Cardiac muscle cell (in vitro differentiated cells and primary cell): ENCODE data around the gene FGFR3. TPM values are rescaled to one million over a fixed set of nuclear protein-coding genes. Genes with fewer than 3 reads are reported as not detected.

ENCODE experiments used
- DNase-seq, 2 donors: peaks; one replicate each; pipeline versions ENCODE4 v3.0.0 to v3.0.0-alpha.2; 2010 to 2017; ENCODE audit warnings: low read depth in 1 of 2, low spot score in 1 of 2
- H3K27ac ChIP-seq: fragments of 200-600 bp; sonication (generic); 2 replicates; pipeline ENCODE4 v1.5.1; 2016
- H3K27me3 ChIP-seq: fragments of 200-600 bp; sonication (generic); 2 replicates; pipeline ENCODE4 v1.6.0; 2016; ENCODE audit warnings: control low read depth
- H3K36me3 ChIP-seq: fragments of 200-600 bp; sonication (generic); 2 replicates; pipeline ENCODE4 v1.5.1; 2016; ENCODE audit warnings: control low read depth
- H3K4me1 ChIP-seq: fragments of 200-600 bp; sonication (generic); 2 replicates; pipeline ENCODE4 v1.8.1; 2017; ENCODE audit warnings: low read depth, mild to moderate bottlenecking, mixed run types
- H3K4me3 ChIP-seq: fragments of 200-600 bp; sonication (generic); 2 replicates; pipeline ENCODE4 v1.5.1; 2016; ENCODE audit warnings: mild to moderate bottlenecking
- H3K9me3 ChIP-seq: fragments of 200-600 bp; sonication (generic); 2 replicates; pipeline ENCODE4 v1.5.1; 2017; ENCODE audit warnings: low read depth, mild to moderate bottlenecking, control low read depth
- CTCF ChIP-seq: IDR thresholded peaks from 2 replicates; pipeline ENCODE4 v1.5.1; 2012; ENCODE audit warnings: low read depth, mild to moderate bottlenecking, low read length
- polyA plus RNA-seq: library from polyadenylated mRNA; unstranded; fragments of >200 nt; fragmentation: Nextera tagmentation; extraction: Ambion mirVana; gene quantifications from 2 replicates; pipeline ENCODE4 v1.2.1, GENCODE V29; 2016
- total RNA-seq: library from RNA; depleted of rRNA; stranded (reverse); fragments of >200 nt; gene quantifications from 2 replicates; pipeline ENCODE4 v1.2.3, GENCODE V29; 2016

The FGFR3 gene
- total and polyA plus RNA-seq, 2 experiments from 2014 or later = 39.2 to 47.3 TPM

- no peak for DNase-seq
- Histone ChIP-seq H3K4me1 (no peaks in the 10 kb centered on the region), H3K27me3 (no peaks in the 10 kb centered on the region), H3K4me3 (no peak overlapping the region), H3K36me3 (peaks cover 7% of the 10 kb centered on the region), H3K9me3 (no peaks in the 10 kb centered on the region), H3K27ac (no peak overlapping the region)
- TF ChIP-seq CTCF = no peak
Measured at GRCh38 chr4:1824746-1825145, 31.7 kb downstream of the FGFR3 start.

DNA sequence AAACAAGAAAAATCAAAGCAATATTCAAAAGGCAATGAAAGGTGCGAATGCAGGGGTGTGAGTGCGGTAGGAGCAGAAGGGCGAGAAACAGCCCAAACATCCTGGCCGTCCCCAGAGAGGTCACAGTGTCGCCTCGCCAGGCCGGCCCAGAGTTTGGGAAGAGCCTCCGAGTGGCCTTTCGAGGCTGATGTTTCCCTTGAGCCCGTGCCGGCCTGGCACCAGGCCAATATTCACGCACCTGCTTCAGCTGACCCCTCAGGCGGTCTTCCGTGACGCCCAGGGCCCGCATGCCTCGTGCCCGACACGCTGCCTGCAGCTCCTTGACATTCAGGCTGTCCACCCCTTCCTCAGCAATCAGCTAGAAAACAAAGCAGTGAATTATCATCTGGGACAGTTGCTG, 32.2 kb downstream of the FGFR3 start:
- H3K9me3 ChIP-seq = no peaks in the 10 kb centered on the region
- TF ChIP-seq CTCF = no peak
- DNase-seq = no peak
- peaks cover 7% of the 10 kb centered on the region for H3K36me3 ChIP-seq
- no peaks in the 10 kb centered on the region for H3K27me3 ChIP-seq
- no peaks in the 10 kb centered on the region for H3K4me1 ChIP-seq
- no peak overlapping the region for H3K27ac ChIP-seq
- no peak overlapping the region for H3K4me3 ChIP-seq

DNA sequence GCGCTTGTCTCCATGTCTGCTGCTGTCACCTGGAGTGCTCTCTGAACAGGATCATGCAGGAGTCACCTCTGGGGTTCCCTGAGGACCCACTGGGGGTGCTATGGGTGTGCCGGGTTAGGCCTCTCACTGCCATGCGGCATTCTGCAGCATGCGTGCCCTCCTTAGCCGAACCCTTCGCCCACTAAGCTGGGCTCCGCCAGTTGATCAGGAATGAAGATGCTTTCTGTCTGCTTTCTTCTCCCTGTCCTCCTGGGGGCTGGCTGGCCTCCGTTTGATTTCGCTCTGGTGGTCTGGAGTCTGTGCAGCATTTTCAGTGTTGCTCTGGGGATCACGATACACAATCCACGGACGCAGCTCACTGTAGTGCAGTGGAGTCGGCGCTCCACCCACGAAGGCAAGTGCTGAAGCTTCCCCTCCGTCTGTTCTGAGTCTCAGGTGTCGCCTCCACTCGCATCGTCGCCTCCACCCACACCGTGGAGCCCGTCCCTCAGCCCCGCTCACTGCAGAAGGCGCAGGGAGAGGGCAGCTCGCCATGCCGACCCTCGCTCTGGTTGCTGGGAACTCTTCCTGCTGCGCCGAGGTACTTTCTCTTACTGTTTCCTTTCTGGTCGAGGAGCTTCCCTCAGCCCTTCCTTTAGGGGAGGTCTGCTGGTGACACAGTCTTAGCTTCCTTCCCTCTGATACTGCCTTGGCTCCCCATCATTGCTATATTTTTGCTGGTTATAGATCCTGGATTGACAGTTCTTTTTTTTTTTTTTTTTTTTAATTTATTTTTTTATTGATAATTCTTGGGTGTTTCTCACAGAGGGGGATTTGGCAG, 33.6 kb downstream of the FGFR3 start:
- H3K36me3 ChIP-seq = peaks cover 14% of the 10 kb centered on the region
- TF ChIP-seq CTCF = no peak
- H3K9me3 ChIP-seq = no peaks in the 10 kb centered on the region
- H3K27me3 ChIP-seq = no peaks in the 10 kb centered on the region
- H3K27ac ChIP-seq = no peak overlapping the region
- no peak overlapping the region for H3K4me3 ChIP-seq
- no peak for DNase-seq
- H3K4me1 ChIP-seq = no peaks in the 10 kb centered on the region

DNA sequence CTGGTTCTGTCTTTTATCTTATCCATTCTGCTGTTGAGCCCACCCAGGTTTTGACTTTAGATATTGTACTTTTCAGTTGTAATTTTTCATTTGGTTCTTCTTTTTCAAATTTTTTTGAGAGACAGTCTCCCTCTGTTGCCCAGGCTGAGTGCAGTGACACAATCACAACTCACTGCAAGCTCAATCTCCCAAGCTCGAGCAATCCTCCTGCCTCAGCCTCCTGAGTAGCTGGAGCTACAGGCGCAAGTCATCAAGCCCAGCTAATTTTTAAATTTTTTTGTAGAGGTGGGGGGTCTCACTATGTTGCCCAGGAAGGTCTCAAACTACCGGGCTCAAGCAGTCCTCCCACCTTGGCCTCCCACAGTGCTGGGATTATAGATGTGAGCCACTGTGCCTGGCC, 37.1 kb downstream of the FGFR3 start:
- no peak overlapping the region for H3K4me3 ChIP-seq
- peaks cover 7% of the 10 kb centered on the region for H3K36me3 ChIP-seq
- TF ChIP-seq CTCF = no peak
- H3K9me3 ChIP-seq = no peaks in the 10 kb centered on the region
- no peak overlapping the region for H3K27ac ChIP-seq
- H3K27me3 ChIP-seq = no peaks in the 10 kb centered on the region
- DNase-seq = no peak
- H3K4me1 ChIP-seq = peaks cover 7% of the 10 kb centered on the region

GRCh38 chr4:1830642-1831228, 37.6 kb downstream of the FGFR3 start:
- Histone ChIP-seq H3K36me3 (peaks cover 10% of the 10 kb centered on the region), H3K27me3 (no peaks in the 10 kb centered on the region), H3K4me3 (no peak overlapping the region), H3K9me3 (no peaks in the 10 kb centered on the region), H3K4me1 (peaks cover 7% of the 10 kb centered on the region), H3K27ac (no peak overlapping the region)
- no peak for TF ChIP-seq CTCF
- DNase-seq = no peak
